HAP-1 (cell line): ENCODE data around the gene LILRA5.
"Not testable (repeated sequence)": the region's sequence is repeated elsewhere in the genome, so short reads cannot be mapped to it uniquely, and the experiment has no call there.

Experiments
- DNase-seq, 2 experiments: peaks; one replicate each; pipeline ENCODE4 v3.0.0-alpha.2; 2016 to 2020; ENCODE audit warnings: low spot score in 2 of 2
- H3K27me3 ChIP-seq: fragments of 250-450 bp; sonication (Bioruptor Pico); 2 replicates; pipeline ENCODE4 v1.5.1; 2020; ENCODE audit warnings: low read depth, mild to moderate bottlenecking, moderate library complexity
- H3K36me3 ChIP-seq: fragments of 250-450 bp; sonication (Bioruptor Pico); replicated peaks from 2 replicates; pipeline ENCODE4 v1.5.1; 2020; ENCODE audit warnings: mild to moderate bottlenecking
- H3K4me1 ChIP-seq: fragments of 250-450 bp; sonication (Bioruptor Pico); 2 replicates; pipeline ENCODE4 v1.5.1; 2020; ENCODE audit warnings: mild to moderate bottlenecking
- H3K4me3 ChIP-seq: fragments of 250-450 bp; sonication (Bioruptor Pico); 2 replicates; pipeline ENCODE4 v1.5.1; 2020; ENCODE audit warnings: mild to moderate bottlenecking, moderate library complexity
- H3K9me3 ChIP-seq: fragments of 250-450 bp; sonication (Bioruptor Pico); 2 replicates; pipeline ENCODE4 v1.5.1; 2020; ENCODE audit warnings: mild to moderate bottlenecking, moderate library complexity
- in situ Hi-C: fragments of 300-500 bp; cut with MboI; formaldehyde crosslinking; loops from 3 replicates; pipeline ENCODE4 v1.14.3; 2020; ENCODE audit warnings: low sequenced_read_pairs, inconsistent platforms, mixed read lengths

LILRA5 gene

DNA sequence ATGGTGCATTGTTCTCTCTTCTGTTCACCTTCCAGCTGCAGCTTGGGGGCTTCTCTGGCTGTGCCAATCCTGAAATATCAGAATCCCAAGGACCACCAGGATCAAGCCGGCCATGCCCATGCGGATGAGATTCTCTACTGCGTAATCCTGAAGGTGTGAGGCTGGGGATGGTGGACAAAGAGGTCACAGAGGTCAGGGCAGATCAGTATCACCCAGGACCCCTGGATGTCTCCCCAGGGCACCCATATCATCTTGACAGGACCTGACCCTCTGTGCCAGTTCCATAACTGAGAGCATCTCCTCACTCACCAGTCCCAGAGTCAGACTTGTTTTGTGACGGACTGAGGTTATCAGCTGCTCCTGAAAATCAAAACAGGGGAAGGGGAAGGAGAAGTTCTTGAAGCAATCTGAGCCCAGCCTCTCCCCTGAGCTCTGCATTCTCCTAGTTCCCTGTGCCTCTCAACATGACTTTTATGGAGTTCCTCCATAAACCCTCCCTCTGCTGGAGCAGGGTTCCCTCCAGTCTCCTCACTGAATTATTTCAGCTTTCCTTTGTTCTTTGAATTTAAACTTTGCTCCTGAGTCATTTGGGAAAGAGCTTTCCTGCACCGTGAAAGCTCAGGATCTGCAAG is 5.5 kb downstream of the LILRA5 start:
- H3K4me1 ChIP-seq = no peaks in the 10 kb centered on the region
- H3K36me3 ChIP-seq = no peaks in the 10 kb centered on the region
- H3K4me3 ChIP-seq = no peak overlapping the region
- in situ Hi-C loops = no loop called here
- no peak for DNase-seq
- no peaks in the 10 kb centered on the region for H3K9me3 ChIP-seq
- H3K27me3 ChIP-seq = no peaks in the 10 kb centered on the region

GRCh38 chr19:54305141-54305540 is 7.8 kb downstream of the LILRA5 start:
- Histone ChIP-seq H3K4me1 (no peaks in the 10 kb centered on the region), H3K36me3 (no peaks in the 10 kb centered on the region), H3K27me3 (0 out of 2 replicates have a peak, but pooled peaks cover 3% of the 10 kb centered on the region), H3K4me3 (no peak overlapping the region), H3K9me3 (no peaks in the 10 kb centered on the region)
- no peak for DNase-seq
- in situ Hi-C loops = no loop called here

- H3K27me3 ChIP-seq = 0 out of 2 replicates have a peak, but pooled peaks cover 3% of the 10 kb centered on the region
- no peak overlapping the region for H3K4me3 ChIP-seq
- DNase-seq = no peak
- in situ Hi-C loops = no loop called here
- no peaks in the 10 kb centered on the region for H3K4me1 ChIP-seq
- no peaks in the 10 kb centered on the region for H3K36me3 ChIP-seq
- no peaks in the 10 kb centered on the region for H3K9me3 ChIP-seq
Observed at GRCh38 chr19:54302257-54302656, 10.7 kb downstream of the LILRA5 start.

DNA sequence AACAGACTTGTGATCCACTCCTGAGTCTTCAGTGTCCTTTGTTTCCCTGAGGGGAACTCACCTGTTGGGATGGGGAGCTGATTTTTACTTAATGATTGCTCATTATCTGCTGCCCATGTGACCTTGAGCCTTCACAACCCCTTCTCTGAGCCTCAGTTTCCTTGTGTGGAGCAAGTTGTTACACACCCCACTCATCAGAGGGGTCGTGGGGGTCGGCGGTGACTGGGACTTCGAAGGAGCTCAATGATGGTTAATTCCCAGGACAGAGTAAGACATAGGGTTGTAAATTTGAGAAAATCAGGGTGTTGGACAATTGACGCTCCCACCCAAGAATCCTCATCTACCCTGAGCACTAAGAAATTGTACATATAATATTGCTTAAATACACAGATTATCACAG is 13.5 kb downstream of the LILRA5 start:
- H3K4me3 ChIP-seq = no peak overlapping the region
- H3K9me3 ChIP-seq = no peaks in the 10 kb centered on the region
- H3K4me1 ChIP-seq = no peaks in the 10 kb centered on the region
- in situ Hi-C loops = loop anchor here (5.0 kb wide), 1 partner anchor 333 kb away; the partner anchor contains the start of gene LILRB1
- 0 out of 2 replicates have a peak, but pooled peaks cover 3% of the 10 kb centered on the region for H3K27me3 ChIP-seq
- H3K36me3 ChIP-seq = no peaks in the 10 kb centered on the region
- no peak for DNase-seq

- no peaks in the 10 kb centered on the region for H3K9me3 ChIP-seq
- H3K27me3 ChIP-seq = 0 out of 2 replicates have a peak, but pooled peaks cover 3% of the 10 kb centered on the region
- H3K36me3 ChIP-seq = no peaks in the 10 kb centered on the region
- in situ Hi-C loops = loop anchor here (5.0 kb wide), 1 partner anchor 333 kb away; the partner anchor contains the start of gene LILRB1
- no peak for DNase-seq
- H3K4me3 ChIP-seq = no peak overlapping the region
- no peaks in the 10 kb centered on the region for H3K4me1 ChIP-seq
Observed at GRCh38 chr19:54299126-54299498, 13.9 kb downstream of the LILRA5 start.

GRCh38 chr19:54298357-54299125 is 14.4 kb downstream of the LILRA5 start:
- Histone ChIP-seq H3K9me3 (no peaks in the 10 kb centered on the region), H3K27me3 (0 out of 2 replicates have a peak, but pooled peaks cover 3% of the 10 kb centered on the region), H3K4me3 (no peak overlapping the region), H3K36me3 (no peaks in the 10 kb centered on the region), H3K4me1 (no peaks in the 10 kb centered on the region)
- no peak for DNase-seq
- in situ Hi-C loops = loop anchor here (5.0 kb wide), 1 partner anchor 334 kb away; the partner anchor contains the start of gene LILRB1

- no peaks in the 10 kb centered on the region for H3K4me1 ChIP-seq
- no peak for DNase-seq
- no peaks in the 10 kb centered on the region for H3K9me3 ChIP-seq
- in situ Hi-C loops = loop anchor here (5.0 kb wide), 1 partner anchor 334 kb away; the partner anchor contains the start of gene LILRB1
- no peak overlapping the region for H3K4me3 ChIP-seq
- no peaks in the 10 kb centered on the region for H3K36me3 ChIP-seq
- H3K27me3 ChIP-seq = 0 out of 2 replicates have a peak, but pooled peaks cover 3% of the 10 kb centered on the region
Observed at GRCh38 chr19:54297759-54298305, 15.1 kb downstream of the LILRA5 start.

DNA sequence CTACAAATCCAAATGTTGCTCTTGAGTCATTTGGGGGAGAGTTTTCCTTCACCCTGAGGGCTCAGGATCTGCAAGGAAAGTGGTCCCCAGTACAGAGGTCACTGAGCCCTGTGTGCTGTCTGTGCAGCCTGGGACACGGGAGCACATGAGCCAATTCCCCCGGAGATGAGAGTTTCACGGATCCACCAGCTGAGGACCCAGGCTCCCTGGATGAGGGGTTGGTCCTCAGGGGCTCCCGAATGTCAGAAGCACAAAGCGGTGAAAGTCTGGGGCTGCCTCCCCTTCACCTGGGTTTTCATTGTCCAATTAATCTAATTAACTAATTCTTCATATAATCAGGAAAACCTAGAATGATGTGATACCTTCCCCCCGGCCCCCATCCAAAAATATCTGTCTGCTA is 18.4 kb downstream of the LILRA5 start:
- no peaks in the 10 kb centered on the region for H3K36me3 ChIP-seq
- H3K27me3 ChIP-seq = no peaks in the 10 kb centered on the region
- H3K4me1 ChIP-seq = no peaks in the 10 kb centered on the region
- H3K4me3 ChIP-seq = no peak overlapping the region
- no peak for DNase-seq
- in situ Hi-C loops = loop anchor here (5.0 kb wide), 1 partner anchor 283 kb away; no protein-coding TSS in a partner anchor
- no peaks in the 10 kb centered on the region for H3K9me3 ChIP-seq

DNA sequence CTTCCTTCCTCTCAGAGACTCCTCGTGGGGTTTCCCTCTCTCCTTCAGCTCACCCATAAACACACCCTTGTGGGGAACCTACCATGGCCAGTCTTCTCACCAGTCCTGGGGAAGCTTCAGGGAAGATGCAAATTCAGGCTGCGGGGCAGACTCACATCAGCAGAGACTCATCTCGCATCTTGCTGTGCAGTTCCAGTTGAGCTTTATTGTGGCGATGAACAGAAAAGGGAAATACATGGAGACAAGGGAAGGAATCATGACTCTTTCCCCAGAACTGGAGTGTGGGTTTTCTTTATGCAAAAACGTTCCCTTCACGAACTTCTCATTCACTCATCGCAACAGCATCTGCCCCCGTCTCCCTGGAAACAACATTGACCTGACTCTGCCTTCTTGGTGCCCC is 23.8 kb downstream of the LILRA5 start:
- H3K9me3 ChIP-seq, H3K36me3 ChIP-seq, H3K4me3 ChIP-seq, H3K27me3 ChIP-seq, H3K4me1 ChIP-seq, DNase-seq, in situ Hi-C loops: not testable (repeated sequence)

DNA sequence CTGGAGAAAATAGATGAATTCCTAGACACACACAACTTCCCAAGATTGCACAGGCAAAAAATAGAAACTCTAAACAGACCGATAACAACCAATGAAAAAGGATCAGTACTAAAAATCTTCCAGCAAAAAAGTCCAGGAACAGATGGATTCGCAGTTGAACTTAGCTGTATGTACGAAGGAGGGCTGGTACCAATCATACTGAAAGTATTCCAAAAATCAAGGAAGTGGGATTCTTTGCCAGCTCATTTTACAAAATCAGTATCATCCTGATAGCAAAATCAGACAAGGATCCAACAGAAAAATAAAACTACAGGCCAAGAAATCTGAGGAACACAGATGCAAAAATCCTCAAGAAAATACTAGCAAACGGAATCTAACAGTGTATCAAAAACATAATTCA is 25.5 kb downstream of the LILRA5 start:
- H3K4me3 ChIP-seq = no peak overlapping the region
- H3K4me1 ChIP-seq = no peaks in the 10 kb centered on the region
- H3K9me3 ChIP-seq = no peaks in the 10 kb centered on the region
- H3K36me3 ChIP-seq = no peaks in the 10 kb centered on the region
- H3K27me3 ChIP-seq = no peaks in the 10 kb centered on the region
- no peak for DNase-seq
- in situ Hi-C loops = no loop called here

DNA sequence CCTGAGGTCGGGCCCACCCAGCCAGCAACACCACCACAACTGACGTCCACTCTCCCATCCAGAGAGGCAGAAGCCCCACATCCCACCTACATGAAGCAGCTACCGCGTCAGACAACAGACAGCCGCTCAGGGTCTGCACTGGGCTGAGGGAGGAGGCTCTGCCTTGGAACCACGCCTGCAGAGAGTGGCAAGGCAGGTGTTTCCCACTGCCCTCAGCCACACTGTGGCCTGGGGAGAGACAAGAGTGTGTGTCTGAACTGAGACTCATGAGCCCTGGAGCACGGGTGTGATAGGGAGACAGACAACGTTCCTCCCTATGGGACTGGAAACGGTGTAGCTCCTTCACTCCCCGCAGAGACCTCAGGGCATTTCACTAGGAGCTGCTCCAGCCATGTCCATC is 26.7 kb downstream of the LILRA5 start:
- H3K36me3 ChIP-seq, in situ Hi-C loops, H3K4me1 ChIP-seq, DNase-seq, H3K27me3 ChIP-seq, H3K4me3 ChIP-seq, H3K9me3 ChIP-seq: not testable (repeated sequence)

DNA sequence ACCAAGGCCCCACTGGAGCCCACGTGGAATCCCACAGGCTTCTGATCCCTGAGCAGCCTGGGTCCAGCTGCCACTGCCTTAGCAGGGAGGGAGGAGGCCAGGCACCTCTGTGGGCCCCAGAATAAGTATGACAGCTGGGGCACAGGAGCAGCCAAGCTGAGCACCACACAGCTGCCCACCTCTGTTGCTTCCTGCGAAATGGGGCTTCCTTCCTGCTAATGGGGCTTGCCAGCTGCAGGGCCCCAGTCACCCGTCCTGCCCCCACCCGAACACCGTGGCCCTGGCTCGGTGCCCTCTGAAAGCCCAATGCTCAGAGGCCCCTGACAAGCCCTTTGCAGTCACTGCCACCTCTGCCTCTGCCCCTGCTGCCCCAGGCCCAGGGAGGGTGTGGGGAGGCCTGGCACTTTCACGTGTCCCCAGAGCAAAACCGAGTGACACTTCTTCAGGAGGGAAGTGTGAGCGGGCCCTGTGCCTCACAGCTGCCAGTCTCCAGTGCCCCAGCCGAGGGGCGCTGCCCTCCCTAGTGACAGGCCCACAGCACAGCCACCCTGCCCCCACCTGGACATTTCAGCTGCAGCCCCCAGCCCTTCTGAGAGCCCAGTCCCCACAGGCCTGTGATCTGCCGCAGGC is 27.4 kb downstream of the LILRA5 start:
- DNase-seq, H3K4me3 ChIP-seq, H3K36me3 ChIP-seq, H3K9me3 ChIP-seq, H3K4me1 ChIP-seq, H3K27me3 ChIP-seq, in situ Hi-C loops: not testable (repeated sequence)

- no peak overlapping the region for H3K4me3 ChIP-seq
- 0 out of 2 replicates have a peak, but pooled peaks cover 3% of the 10 kb centered on the region for H3K27me3 ChIP-seq
- no peak for DNase-seq
- H3K36me3 ChIP-seq = no peaks in the 10 kb centered on the region
- no peaks in the 10 kb centered on the region for H3K4me1 ChIP-seq
- in situ Hi-C loops = no loop called here
- no peaks in the 10 kb centered on the region for H3K9me3 ChIP-seq
Observed at GRCh38 chr19:54282686-54283470, 30.1 kb downstream of the LILRA5 start.
